GM21723 (cell line): Measurements from ENCODE around the gene KCNQ1.

Experiments
- ATAC-seq: cut with Tn5 transposase; IDR thresholded peaks from one replicate; pipeline ENCODE4 v1.9.1; 2021; ENCODE audit warnings: mild to moderate bottlenecking, moderate library complexity; ENCODE audit not compliant: unreplicated experiment

The KCNQ1 gene

DNA sequence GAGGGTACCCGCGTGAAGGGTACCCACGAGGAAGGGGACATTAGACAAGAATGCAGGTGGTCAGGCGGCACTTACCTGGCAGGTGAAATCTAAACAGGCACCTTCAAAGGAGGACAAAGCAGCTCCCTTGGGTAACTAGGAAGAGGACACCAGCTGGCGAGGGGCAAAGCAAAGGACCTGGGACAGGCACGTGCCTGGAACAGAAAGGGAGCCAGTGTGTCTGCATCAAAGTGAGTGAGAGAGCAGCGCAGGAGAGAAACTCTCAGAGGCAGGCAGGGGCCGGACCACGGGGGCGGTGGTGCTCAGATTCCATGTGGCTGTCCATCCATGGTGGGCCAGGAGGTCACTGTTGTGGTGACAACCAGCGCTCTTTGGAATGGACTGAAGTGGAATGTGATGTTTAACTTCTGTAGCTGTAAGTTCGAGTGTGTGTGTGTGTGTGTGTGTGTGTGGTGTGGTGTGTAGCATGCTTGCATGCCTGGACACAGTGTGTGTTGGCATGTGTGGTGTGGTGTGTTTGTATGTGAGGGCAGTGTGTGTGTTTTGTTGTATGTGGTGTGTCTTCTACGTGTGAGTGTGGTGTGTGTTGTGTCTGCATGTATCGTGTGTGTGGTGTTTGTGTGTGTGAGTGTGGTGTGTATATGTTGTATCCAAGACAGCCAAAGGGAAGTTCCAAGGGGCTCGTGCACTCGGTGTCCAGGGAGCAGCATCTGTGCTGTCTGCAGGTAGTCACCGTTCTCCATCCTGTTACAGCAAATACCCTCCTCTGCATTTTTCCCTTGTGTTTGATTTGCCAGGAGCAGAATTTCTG lies 354.3 kb downstream of the KCNQ1 start:
- ATAC-seq: no peak

DNA sequence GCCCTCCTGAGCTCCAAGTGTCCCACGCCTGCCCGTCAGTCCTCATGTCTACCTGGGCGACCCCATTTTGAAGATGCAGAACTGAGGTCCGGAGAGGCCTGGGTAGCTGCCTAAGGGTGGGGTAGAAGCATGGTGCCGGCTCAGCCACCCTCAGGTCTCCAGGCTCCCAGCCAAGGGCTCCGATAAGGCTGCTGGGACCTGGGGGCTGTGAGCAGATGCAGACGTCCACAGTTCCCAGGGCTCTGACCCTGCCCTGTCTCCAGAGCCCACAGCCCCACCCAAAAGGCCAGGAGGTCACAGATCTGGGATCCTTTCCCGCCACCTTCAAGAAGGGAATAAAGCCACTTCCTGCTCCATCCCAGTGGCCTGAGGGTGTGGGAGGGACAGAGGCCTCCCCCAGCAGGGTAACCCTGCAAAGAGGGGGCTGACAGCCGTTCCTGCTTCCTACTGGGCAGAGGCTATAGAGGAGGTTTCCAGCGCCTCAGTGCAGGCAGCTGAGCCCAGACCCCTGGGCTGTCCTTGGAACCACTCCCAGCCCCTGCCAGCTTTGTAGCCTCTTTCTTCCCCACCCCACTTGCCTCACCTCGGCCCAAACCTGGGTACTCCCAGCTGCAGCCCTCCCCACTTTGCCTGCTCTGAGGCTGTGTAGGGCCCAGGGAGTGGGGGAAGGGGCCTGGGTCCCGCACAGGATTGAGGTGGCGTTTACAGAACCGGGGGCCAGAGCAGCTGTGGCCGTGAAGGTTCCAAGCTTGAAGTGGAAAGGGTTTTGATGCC lies 355.3 kb downstream of the KCNQ1 start:
- ATAC-seq: no peak

DNA sequence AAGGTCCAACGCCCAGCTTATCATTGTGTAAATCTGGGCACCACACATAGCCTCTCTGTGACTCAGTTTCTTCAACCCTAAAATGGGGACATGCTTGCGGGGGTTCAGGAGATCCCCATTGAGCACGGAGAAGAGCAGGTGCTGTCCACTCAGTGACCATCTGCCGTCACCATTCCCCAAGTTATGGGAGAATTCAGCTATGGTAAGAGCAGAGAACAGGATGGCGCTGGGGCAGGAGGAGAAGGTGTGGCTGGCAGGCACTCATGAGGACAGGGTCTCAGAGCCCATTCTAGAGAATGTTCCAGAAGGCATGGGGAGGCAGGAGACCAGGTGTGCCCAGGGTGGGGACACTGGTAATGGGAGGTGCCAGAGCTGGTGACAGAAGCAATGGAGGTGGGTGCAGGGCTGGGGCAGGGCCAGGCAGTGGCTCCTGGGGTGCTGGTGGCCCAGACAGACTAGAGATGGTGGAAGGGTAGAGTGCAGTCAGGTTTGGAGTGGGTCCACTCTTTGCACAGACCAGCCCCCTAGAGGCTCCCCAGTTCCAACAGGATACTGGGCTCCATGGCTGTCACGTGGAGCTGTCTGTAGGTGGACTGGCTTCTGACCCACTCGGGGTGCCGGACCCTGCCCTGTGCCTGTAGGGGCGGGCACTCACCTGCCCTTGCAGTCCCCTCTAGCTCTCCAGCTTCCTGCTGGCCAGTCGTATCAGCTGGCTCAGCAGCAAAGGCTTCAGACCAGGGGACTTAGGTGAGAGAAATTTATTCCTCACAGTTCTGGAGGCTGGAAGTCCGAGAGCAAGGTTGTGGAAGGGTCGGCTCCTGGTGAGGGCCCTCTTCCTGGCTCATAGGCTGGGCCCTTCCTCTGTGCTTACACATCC lies 356.1 kb downstream of the KCNQ1 start:
- no peak for ATAC-seq

DNA sequence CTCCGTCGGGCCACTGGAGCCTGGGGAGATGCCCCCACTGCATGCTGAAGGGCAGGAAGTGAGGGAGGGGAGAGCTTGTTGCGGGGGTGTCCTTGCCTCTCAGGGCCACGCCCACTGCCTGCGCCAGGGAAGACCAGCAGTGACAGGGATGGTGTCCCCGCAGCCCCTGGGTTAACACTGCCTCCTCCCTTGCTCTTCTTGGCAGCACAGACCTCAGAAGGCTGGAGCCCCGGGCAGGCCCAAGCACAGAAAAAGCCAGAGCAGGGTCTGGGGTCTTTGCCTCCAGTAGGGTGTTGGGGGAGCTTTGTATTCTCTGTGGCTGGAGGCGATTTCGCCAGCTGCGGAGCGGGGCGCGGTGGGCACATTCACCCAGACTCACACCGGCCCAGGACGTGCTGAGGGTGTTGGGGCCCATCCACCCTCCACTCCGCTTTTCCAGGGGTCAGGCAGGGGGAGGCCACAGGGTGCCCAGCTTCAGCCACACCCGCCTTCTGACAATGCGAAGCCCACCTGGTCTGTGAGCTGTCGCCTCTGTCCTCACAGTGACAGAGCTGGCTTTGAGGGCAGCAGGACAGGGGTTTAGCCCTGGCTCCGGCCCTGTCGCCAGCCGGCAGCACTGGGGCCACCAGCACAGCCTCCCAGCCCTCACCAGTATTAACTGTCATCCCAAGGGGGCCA lies 357.0 kb downstream of the KCNQ1 start:
- no peak for ATAC-seq

DNA sequence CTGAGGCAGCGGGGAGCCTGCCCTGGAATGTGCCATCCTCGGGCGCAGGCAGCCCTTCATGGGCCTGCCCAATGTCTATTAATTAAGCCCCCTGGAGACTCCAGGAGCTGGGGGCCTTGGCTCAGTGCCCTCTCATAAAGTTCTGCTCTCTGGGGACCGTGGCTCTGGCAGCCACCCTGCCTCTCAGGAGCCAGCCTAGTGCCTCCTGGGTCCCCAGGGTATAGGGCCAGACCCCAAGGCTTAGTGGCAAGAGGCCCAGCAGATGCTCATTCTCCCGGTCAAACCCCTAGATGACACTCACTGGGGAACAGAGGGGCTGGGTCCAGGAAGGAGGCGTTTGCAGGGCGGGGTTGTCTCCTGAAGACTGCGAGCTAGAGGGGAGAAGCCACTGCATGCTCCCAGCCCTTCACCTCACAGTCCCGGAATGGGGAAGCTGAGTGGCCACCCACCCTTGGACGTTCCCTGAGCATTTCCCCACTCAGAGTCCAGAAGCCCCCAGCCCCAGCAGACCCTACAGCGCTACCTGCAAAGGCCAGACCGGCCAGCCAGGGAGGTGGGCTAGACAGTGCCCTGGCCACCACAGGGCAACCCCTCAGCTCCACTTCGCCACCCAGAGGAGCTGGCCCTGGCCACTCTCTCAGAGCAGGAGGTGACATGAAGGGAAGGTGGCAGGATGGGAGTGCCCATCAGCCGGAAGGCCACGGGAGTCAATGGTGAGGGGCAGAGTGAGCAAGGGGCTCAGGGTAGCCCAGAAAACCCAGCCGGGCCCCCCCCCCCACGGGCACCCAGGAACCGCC lies 357.8 kb downstream of the KCNQ1 start:
- no peak for ATAC-seq

DNA sequence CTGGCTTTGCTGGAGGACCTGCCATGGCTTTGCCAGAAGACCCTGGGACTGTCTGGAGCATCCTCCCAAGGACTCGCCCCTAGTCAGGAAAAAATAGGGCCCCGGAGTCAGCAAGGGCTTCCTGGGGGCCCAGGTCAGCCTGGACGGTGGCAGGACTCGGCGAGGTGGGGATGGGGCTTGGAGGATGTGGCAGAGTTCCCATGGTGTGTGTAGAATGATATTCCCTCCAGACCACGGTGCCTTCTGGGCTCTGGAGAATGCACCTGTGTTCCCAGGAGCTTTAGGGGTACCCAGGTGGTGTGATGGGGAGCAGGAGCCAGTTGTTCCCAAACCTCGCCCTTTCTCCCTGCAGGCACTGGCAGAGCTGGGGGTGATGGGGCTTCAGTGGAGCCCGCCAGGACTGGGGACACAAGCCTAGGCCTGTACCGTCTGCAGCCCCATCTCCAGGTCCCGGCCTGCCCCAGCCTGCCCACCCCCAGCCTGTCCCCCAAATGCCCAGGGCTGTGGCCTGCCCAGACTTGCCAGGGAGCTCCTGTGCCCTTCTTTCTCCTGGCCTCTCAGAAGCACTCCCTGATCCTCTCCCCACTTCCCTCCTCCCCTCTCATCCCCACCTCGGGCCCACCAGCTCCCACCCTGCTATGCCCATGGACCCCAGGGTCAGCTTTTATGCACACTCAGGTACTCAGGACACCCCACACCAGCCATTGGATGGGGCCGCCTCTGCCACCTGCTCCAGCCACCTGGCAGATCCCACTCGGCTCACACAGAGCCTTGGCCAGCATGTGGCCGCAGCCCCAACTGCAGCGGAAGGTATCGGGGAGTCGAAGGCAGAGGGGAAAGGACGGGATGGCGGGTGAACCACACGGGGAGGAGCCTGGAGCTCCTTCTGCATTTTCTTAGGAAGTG lies 358.6 kb downstream of the KCNQ1 start:
- no peak for ATAC-seq

DNA sequence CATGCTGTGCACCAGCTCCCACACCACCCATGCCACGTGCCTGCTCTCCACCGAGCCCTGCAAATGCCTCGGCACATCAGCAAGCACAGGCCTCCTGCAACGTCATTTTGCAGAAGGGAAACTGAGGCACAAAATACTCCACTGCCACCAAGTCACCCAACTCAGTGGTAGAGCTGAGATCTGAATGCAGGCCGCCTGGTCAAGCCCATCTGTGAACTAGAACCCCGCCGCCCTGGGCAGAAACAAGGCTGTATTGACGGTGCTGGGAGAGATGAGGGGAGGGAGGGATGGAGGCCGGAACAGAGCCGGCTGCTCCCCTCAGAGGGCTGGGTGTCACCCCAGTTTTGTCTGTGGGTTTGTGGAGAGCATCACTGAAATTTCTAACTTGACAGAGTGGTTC lies 359.4 kb downstream of the KCNQ1 start:
- ATAC-seq: no peak

DNA sequence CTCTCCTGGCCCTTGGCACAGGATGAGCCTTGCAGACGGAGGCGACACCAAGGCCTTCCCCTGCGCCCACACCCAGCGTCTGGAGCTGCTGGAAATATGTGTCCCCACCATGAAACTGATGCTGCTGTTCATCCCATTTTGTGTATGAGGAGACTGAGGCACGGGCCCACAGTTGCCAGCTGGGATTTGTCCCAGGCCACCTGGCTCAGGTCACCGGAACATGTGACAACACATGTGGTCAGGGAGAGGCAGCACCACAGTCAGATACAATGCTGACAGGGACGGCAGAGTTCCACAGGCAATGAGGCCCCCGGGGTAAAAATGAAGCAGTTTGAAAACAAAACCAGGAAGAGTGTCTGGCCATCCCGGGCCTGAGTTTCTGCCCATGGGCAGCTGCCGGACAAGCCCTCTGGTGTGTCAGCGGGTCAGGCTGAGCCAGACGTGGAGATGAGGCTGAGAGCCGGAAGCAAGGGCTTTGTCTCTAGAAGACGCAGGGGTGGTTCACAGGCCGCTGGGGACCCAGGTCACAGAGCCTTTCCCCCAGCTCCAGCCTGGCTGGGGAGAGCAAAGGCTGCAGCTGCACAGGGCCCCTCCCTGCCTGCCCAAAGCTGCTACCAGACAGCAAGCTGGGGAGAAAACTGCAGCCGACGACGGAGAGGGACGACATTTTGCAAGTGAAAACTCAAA lies 360.0 kb downstream of the KCNQ1 start:
- no peak for ATAC-seq

DNA sequence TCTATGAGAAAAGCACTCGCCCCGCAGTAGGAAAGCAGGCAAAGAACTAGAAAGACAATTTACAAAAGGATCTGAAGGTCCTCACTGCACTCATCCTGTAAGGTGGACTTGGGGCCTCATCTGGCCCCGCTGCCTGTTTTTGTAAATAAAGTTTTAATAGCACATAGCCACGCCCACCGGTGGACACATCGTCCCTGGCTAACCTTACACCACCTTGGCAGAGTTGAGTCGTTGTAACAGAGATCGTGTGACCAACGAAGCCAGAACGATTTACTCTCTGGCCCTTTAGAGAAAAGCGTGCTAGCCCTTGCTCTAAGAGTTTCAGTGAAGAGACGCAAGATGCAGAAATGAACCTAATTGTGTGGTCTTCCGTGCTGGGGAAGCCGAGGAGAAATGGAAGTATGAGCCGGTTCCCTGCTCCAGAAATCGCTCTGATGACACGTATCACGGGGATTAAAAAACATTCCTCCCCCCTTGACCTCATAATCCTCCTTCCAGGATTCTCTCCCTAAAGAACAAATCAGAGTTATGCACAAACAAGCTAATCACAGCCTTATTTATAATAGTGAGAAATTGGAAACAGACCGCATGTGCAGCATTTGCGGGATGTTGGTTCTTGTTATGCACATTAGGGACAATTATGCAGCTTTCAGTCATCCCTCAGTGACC lies 360.7 kb downstream of the KCNQ1 start:
- no peak for ATAC-seq

DNA sequence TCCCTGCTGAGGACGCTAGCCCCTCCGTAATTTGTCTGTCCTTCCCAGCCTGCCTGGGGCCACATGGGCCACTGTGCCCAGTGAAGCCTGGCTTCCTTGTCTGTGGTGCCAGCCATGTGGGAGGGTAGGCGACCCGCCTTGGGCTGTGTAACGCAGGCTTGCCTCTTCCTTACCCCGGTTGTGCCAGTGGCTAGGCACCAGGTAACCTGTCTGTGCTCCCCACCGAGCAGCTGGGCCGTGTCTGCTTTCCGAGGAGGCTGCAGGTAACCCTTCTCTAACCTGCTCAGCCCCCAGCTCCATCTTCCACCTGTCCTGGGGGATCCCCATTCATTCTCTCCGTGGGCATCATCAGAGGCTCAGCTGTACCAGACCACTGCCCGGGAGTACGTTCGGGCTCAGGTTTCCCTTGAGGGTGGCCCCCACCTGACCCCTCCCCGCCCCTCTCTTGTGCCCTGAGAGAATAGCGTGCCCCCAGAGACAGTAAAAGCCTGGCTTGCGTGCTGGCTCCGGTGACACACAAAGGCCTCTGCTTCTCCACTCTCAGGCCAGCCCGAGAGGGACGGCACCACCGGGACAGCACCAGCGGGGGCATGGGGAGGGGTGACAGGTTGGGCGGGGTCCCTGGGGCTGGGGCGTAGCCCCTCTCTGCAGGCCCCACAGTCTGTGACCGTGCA lies 361.7 kb downstream of the KCNQ1 start:
- ATAC-seq: no peak

DNA sequence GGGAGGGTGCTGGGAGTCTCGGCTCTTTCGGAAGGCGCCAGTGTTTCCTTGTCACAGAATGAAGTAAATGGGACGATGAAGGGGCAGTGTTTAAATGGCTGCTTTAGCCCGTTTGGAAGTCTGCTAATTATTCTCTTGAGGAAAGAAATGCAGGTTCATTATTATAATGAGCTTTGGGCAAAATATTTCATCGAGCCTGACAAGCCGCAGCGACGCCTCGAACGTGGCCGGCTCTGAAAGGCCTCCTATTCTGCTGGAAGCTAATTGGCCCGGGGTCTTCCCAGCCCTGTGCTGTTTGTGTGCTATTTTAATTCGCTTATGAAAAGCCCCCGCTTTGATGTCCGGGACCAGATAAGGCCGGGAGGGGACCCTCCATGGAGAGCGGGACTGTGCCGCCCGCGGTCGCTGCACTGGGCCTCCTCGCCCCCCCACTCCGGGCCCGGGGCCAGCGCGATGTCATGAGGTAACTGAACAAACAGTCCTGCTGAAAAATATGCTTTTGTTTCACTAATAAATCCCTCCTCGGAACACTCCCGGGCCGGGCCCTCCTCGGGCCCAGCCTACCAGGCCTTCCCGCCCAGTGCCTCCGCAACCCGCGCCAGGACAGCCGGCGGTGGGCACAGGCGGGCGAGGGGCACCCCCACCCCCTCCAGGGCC lies 362.3 kb downstream of the KCNQ1 start:
- no peak for ATAC-seq

DNA sequence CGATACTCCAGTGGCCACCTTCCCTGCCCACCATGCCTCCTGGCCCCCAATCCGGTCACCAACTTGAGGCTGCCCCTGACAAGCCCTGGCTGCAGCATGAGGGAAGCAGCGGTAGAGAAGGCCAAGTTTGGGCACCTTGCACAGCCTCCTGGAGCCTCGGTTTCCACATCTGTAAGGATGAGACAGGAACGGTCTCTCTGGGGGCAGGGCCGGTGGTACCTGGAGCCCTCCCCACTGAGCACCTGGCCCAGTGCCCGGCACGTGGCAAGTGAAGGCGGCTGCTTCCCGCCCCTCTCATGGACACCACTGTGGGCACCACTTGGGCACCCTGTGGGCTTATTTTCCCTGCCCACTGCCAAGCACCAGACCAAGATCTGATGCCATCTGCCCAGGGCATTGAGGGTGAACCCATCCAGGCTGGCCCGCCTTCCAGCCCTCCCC lies 363.0 kb downstream of the KCNQ1 start:
- ATAC-seq: no peak

DNA sequence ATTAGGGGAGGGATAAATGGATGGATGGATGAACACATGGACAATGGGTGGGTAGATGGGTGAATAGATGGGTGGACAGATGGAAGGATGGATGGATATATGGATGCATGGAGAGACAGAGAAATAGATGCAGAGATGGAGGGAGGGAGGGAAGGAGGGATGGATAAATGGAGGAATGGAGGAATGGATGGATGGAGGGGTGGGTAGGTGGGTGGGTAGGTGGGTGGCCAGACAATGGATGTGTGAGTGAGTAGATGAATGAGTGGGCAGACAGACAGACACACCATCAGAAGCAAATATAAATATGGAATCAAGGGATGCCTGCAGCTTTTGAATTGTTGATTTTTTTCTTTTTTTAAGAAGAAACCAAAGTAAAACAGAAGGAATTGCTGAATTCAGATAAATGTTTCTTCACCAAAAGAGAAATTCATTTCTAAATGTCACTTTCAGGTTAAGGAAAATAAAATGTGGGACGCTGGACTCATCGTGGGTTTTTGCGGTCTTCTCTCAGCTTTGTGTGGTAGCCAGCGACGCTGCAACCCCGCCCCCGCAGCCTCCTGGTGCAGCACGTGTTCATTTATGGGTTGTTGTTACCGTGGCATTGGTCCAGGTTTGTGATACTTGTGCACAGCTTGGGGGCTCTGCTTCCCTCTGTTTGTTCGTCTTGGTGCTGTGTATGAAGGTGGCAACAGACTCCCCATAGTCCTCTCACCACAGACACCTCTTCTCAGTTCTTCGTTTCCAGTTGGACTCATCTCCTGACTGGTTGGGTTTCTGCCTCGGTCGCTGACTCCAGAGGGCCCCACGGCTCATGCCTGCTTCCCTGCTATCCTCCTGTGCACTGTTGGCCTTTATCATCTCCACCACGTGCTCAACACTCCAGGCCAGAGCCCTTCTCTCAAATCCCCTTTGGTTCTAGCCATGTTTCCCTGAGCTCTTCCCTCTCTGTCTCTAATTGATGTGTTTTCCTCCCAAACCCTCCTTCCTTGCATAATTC lies 364.3 kb downstream of the KCNQ1 start:
- no peak for ATAC-seq

DNA sequence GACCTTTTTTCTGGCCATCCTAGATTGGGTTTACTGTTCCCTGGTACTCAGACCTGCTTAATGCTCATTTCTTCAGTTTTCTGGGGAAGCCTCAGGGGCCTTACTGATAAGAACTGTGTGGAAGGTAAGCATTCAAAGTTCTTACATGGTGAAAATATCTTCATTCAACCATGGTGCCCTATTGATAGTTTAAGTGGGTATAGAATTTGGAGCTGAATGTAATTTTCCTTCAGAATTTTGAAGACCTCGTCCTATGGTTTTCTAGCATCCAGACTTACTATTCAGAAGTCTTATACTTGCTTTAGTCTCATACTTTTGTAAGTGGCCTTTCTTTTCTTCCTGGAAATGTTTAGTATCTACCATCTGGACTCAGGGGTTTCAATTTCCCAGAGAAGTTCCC lies 365.0 kb downstream of the KCNQ1 start:
- ATAC-seq: no peak

DNA sequence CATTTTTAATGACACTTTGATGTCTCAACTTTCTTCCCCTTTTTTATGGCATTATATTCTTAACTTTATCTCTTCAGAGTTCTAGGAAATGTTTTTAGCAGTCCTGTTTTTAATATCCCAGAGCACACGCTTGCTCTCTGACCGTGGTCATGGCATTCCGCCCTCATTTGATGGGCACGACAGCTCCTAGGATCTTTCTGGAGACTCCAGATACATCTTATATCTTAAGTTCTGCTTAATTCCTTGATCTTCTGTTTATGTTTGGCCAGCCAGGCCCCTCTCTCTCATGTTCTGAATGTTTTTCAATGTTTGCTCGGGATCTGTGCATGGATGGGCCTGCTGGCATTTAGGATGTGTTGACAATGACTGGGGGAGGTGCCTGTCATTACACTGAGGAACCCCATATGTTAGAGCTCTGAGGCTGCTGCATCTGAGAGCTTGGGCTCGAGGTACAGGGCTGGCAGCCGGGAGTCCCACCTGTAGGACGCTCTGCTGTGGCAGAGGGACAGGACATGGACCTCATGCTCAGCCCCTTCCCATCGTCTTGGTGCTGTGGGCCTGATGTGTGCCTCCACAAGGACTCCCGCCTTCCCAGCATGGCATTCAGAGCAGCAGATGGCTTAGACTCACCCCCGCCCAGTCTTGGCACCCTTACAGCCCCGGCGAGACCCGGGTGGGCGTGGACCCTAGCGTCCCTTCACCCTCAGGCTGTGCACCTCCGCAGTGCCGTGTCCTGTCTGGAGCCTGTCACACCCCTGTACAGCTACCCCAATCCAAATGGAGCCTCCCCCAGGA lies 365.8 kb downstream of the KCNQ1 start:
- no peak for ATAC-seq
